ENCODE results near the gene CCDC110.

CCDC110 gene

DNA sequence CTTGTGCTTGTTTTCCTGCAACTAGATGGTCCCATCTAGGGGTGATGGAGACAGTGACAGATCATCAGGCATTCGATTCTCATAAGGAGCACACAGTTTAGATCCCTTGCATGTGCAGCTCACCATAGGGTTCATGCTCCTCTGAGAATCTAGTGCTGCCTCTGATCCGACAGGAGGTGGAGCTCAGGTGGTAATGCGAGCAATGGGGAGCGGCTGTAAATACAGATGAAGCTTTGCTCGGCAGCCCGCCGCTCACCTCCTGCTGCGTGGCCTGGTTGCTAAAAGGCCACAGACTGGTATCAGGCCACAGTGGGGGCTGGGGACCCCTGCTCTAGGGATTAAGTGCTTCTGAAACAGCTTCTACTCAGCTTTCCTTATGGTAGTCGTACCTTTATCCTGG lies 28.5 kb upstream of the CCDC110 start:
- TF ChIP-seq, protein P1, sequence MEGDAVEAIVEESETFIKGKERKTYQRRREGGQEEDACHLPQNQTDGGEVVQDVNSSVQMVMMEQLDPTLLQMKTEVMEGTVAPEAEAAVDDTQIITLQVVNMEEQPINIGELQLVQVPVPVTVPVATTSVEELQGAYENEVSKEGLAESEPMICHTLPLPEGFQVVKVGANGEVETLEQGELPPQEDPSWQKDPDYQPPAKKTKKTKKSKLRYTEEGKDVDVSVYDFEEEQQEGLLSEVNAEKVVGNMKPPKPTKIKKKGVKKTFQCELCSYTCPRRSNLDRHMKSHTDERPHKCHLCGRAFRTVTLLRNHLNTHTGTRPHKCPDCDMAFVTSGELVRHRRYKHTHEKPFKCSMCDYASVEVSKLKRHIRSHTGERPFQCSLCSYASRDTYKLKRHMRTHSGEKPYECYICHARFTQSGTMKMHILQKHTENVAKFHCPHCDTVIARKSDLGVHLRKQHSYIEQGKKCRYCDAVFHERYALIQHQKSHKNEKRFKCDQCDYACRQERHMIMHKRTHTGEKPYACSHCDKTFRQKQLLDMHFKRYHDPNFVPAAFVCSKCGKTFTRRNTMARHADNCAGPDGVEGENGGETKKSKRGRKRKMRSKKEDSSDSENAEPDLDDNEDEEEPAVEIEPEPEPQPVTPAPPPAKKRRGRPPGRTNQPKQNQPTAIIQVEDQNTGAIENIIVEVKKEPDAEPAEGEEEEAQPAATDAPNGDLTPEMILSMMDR (IDR thresholded peaks at IDR 0.05; ENCODE audit: extremely low read depth, missing control alignments): no peak
- no peak for DNase-seq (ENCODE audit: low spot score)

DNA sequence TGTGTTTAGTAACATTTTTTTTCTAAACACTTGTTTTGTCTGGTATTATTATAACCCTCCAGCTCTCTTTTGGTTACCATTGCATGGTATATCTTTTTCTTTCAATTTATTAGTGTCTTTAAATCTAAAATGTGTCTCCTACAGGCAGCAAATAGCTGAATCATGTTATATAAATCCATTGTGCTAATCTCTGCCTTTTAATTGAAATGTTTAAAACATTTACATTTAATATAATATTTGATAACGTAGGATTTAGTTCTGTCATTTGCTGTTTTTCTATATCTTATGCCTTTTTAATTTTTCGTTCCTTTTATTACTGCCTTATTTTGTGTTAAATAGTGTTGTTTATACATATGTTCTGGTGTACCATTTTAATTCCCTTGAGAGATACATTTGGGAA lies 17.1 kb upstream of the CCDC110 start:
- TF ChIP-seq, protein P1 (IDR thresholded peaks at IDR 0.05; ENCODE audit: extremely low read depth, missing control alignments): no peak
- DNase-seq (ENCODE audit: low spot score): no peak

DNA sequence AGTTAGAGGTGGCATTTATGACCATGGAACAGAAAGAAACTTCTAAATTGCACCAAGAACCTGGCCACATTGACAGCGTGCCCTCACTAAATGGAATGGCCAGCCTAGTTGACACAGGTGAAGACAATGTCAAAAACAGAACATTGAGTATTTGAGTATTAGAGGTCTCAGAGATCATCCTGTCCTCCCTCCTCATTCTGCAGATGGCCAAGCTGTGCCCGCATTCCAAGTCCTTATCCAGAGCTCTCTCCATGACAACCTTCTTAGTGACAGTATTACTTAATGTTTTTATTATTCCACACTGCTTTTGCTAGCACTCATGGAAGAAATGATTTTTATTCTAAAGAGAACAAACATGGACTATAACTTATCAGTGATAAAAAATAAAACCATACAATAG lies 9.9 kb upstream of the CCDC110 start:
- no peak for DNase-seq (ENCODE audit: low spot score)
- TF ChIP-seq, protein P1 (IDR thresholded peaks at IDR 0.05; ENCODE audit: extremely low read depth, missing control alignments): no peak

DNA sequence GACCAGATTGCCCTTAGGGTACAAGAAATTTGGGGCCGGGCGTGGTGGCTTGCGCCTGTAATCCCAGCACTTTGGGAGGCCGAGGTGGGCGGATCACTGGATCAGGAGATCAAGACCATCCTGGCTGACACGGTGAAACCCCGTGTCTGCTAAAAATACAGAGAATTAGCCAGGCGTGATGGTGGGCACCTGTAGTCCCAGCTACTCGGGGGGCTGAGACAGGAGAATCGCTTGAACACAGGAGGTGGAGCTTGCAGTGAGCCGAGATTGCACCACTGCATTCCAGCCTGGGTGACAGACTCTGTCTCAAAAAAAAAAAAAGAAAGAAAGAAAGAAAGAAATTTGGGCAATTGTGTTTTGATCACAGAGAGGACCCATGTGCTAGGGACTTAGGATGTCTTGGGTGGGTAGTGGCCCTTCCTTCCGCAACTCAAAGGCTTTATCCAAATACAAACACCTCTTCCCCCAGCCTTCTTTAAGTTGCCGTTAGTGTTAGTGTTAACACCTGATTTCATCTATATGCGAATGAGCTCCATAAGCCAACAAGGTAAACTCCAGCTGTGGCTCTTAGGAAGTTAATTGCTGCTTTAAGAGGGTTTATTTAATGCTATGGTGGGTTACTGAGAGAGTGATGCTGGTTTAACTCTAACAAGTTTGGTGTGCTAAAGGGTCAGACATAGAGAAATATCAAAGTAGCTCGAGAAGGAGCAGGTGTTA lies 8.6 kb upstream of the CCDC110 start:
- TF ChIP-seq, protein P1 (IDR thresholded peaks at IDR 0.05; ENCODE audit: extremely low read depth, missing control alignments): no peak
- no peak for DNase-seq (ENCODE audit: low spot score)

DNA sequence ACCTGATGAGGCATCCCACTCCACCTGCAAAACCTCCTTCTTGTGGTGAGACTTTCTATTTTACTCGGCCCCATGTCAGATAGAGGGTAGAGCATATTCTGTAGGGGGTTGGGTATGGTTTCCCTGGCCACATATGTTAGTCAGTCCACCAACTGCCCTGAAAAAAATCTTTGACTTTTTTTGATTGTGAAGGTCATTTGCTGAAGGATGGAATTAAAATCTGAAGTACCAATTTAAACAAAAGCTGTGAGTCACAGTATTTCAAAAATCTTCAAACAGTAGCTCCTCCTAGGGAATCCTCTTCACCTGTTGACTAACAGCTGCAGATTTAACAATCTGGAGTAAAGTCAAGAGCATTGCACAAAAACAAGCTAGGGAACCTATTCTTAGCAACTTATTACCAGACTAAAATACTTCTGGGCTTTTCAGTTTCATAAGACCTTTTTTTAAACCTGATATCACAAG lies 8.0 kb upstream of the CCDC110 start:
- TF ChIP-seq, protein P1 (IDR thresholded peaks at IDR 0.05; ENCODE audit: extremely low read depth, missing control alignments): no peak

DNA sequence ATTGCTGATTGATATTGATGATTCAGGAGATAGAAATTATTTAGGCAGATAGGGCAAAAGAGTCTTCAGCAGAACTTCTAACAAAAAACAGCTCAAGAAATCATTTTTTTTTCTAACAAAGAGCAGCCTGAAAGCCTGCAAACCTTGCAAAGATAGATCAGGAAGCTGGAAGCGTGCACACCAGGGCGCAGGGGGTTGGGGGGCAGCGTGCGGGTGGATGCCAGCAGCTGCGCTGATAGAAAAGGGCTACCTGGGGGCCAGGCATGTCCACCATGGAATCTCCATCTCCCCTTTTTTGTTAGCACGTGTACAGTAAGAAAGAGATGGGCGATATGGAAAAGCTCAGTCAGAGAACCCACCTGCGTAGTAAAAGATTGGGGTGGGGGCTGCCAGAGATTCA lies 1.7 kb upstream of the CCDC110 start:
- TF ChIP-seq, protein P1 (IDR thresholded peaks at IDR 0.05; ENCODE audit: extremely low read depth, missing control alignments): no peak
- DNase-seq (ENCODE audit: low spot score): no peak

More for the DNA sequence above, 8.0 kb upstream of the CCDC110 start:
- DNase-seq (ENCODE audit: low spot score): peak; percentile 67

DNA sequence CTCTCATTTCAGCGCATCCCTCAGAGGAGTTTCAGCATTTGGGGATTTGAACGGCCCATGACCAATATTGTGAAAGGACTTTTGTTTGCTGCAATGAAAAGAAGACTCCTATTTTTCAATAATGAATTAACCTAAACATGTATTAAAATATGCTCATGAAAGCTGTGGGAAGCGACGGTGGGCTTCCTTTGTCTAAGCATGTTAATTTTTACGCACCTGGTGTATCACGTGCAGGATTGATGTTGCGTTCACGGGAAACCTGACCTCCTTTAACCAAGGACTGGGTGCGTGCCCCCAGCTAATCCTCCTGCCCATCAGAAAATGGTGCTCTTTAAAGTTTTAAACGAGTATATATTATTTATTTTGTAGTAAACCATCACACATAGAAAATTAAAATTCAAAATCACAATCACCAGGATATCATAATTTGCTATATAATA lies 590 bp upstream of the CCDC110 start:
- TF ChIP-seq, protein P1 (IDR thresholded peaks at IDR 0.05; ENCODE audit: extremely low read depth, missing control alignments): no peak

More for the DNA sequence above, 590 bp upstream of the CCDC110 start:
- peak; percentile 23 for DNase-seq (ENCODE audit: low spot score)

All from GM20000 (cell line).